H1 (cell line): ENCODE measurements around the gene GLIPR1. TPM values are rescaled to one million over a fixed set of nuclear protein-coding genes. Genes with fewer than 3 reads are reported as not detected.

Experiments
- ASH2L ChIP-seq: fragments of 200-600, 300-600 bp; sonication (generic); IDR thresholded peaks from one replicate; pipeline ENCODE4 v1.7.1; 2017; ENCODE audit warnings: low read length
- CHD2 ChIP-seq: IDR thresholded peaks from 2 replicates; pipeline ENCODE4 v1.6.1; 2012; ENCODE audit warnings: low read length, improper control_type of control experiment
- CHD7 ChIP-seq: fragments of 300-600 bp; sonication (generic); IDR thresholded peaks from 2 replicates; pipeline ENCODE4 v1.7.1; 2012; ENCODE audit warnings: low read length, moderate library complexity, mild to moderate bottlenecking, inconsistent platforms; ENCODE audit not compliant: insufficient replicate concordance
- JUN ChIP-seq: IDR thresholded peaks from 2 replicates; pipeline ENCODE4 v1.6.1; 2011; ENCODE audit warnings: low read depth, mild to moderate bottlenecking, improper control_type of control experiment, low read length
- KDM5A ChIP-seq: fragments of 200-600 bp; IDR thresholded peaks from 2 replicates; pipeline ENCODE4 v1.7.1; 2012; ENCODE audit warnings: mild to moderate bottlenecking, low read length, inconsistent platforms, mixed read lengths
- PHF8 ChIP-seq: fragments of 200-600 bp; sonication (generic); conservative IDR thresholded peaks from 2 replicates; pipeline ENCODE4 v1.7.1; 2012; ENCODE audit warnings: low read depth, mild to moderate bottlenecking, inconsistent platforms, low read length, moderate library complexity
- SP2 ChIP-seq: IDR thresholded peaks from 2 replicates; pipeline ENCODE4 v1.6.1; 2012; ENCODE audit warnings: mild to moderate bottlenecking, low read length, inconsistent platforms
- polyA plus RNA-seq, 7 experiments: library from polyadenylated mRNA; depleted of rRNA in 3 of 7; stranded (reverse) in 5 of 7; unstranded in 2 of 7; fragments of >200 nt in 5 of 7; fragments of 200-250 nt in 2 of 7; gene quantifications; 1 replicate in 5 of 7; 2 replicates in 1 of 7; 4 replicates in 1 of 7; pipeline versions ENCODE4 v1.2.1 to v1.2.3, GENCODE V29; 2011 to 2013; ENCODE audit warnings: missing spikeins in 2 of 7, mixed read lengths in 2 of 7
- total RNA-seq: library from RNA; stranded (reverse); fragmentation: NEBNext Ultra II Directional; extraction: Animal tissue kit (Norgen Biotek cat#: 25700); gene quantifications from 2 replicates; pipeline ENCODE4 v1.2.1, GENCODE V29; 2021

GLIPR1 gene
- total and polyA plus RNA-seq, 2 of the 8 experiments (the other 6 are each of a cell fraction or from before 2014, with no cell fraction given): 0.23 to 1.5 TPM

GRCh38 chr12:75529826-75530225 is 49.3 kb downstream of the GLIPR1 start (continued):
- TF ChIP-seq CHD7: no peak
- no peak for TF ChIP-seq ASH2L
- TF ChIP-seq CHD2: no peak
- no peak for TF ChIP-seq SP2
- no peak for TF ChIP-seq KDM5A
- no peak for TF ChIP-seq JUN
- TF ChIP-seq PHF8: no peak
